HL-60 (cell line): Measurements from ENCODE around the gene DTNA.

Experiments
- DNase-seq, 2 experiments: peaks; one replicate each; pipeline ENCODE4 v3.0.0-alpha.2; 2010 to 2020; ENCODE audit warnings: low read depth in 1 of 2, low spot score in 1 of 2
- H3K27ac ChIP-seq: fragments of 250-450 bp; sonication (Bioruptor Pico); replicated peaks from 2 replicates; pipeline ENCODE4 v1.5.1; 2020; ENCODE audit warnings: mild to moderate bottlenecking, moderate library complexity
- H3K27me3 ChIP-seq: fragments of 250-450 bp; sonication (Bioruptor Pico); 2 replicates; pipeline ENCODE4 v1.5.1; 2021; ENCODE audit warnings: mild to moderate bottlenecking, moderate library complexity; ENCODE audit not compliant: insufficient read depth, poor library complexity, severe bottlenecking
- H3K4me3 ChIP-seq: replicated peaks from 2 replicates; pipeline ENCODE4 v1.5.1; 2011; ENCODE audit warnings: mild to moderate bottlenecking, control low read depth, low read length; ENCODE audit not compliant: insufficient read depth
- GABPA ChIP-seq: IDR thresholded peaks from 2 replicates; pipeline ENCODE4 v1.6.1; 2012; ENCODE audit warnings: low read depth
- POLR2AphosphoS5 ChIP-seq: IDR thresholded peaks from 2 replicates; pipeline ENCODE4 v1.6.1; 2012; ENCODE audit warnings: low read depth
- SPI1 ChIP-seq: IDR thresholded peaks from 2 replicates; pipeline ENCODE4 v1.6.1; 2012; ENCODE audit warnings: low read depth, mild to moderate bottlenecking, borderline replicate concordance
- TF ChIP-seq, protein P1 (sequence below): IDR thresholded peaks from one replicate; pipeline ENCODE4 v1.5.1; 2011; ENCODE audit warnings: low read length, control low read depth, inconsistent platforms; ENCODE audit not compliant: insufficient read depth
- TF ChIP-seq, protein P2 (sequence below): IDR thresholded peaks from 2 replicates; pipeline ENCODE4 v1.6.1; 2012; ENCODE audit warnings: low read depth; ENCODE audit not compliant: insufficient replicate concordance

The DTNA gene

GRCh38 chr18:34808389-34808788 is 98.3 kb downstream of the DTNA start:
- no peak overlapping the region for H3K27ac ChIP-seq
- no peak overlapping the region for H3K4me3 ChIP-seq
- no peak for DNase-seq
- H3K27me3 ChIP-seq: no peaks in the 10 kb centered on the region
- no peak for TF ChIP-seq GABPA
- TF ChIP-seq POLR2AphosphoS5: no peak
- TF ChIP-seq, protein P1, sequence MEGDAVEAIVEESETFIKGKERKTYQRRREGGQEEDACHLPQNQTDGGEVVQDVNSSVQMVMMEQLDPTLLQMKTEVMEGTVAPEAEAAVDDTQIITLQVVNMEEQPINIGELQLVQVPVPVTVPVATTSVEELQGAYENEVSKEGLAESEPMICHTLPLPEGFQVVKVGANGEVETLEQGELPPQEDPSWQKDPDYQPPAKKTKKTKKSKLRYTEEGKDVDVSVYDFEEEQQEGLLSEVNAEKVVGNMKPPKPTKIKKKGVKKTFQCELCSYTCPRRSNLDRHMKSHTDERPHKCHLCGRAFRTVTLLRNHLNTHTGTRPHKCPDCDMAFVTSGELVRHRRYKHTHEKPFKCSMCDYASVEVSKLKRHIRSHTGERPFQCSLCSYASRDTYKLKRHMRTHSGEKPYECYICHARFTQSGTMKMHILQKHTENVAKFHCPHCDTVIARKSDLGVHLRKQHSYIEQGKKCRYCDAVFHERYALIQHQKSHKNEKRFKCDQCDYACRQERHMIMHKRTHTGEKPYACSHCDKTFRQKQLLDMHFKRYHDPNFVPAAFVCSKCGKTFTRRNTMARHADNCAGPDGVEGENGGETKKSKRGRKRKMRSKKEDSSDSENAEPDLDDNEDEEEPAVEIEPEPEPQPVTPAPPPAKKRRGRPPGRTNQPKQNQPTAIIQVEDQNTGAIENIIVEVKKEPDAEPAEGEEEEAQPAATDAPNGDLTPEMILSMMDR: no peak
- TF ChIP-seq, protein P2, sequence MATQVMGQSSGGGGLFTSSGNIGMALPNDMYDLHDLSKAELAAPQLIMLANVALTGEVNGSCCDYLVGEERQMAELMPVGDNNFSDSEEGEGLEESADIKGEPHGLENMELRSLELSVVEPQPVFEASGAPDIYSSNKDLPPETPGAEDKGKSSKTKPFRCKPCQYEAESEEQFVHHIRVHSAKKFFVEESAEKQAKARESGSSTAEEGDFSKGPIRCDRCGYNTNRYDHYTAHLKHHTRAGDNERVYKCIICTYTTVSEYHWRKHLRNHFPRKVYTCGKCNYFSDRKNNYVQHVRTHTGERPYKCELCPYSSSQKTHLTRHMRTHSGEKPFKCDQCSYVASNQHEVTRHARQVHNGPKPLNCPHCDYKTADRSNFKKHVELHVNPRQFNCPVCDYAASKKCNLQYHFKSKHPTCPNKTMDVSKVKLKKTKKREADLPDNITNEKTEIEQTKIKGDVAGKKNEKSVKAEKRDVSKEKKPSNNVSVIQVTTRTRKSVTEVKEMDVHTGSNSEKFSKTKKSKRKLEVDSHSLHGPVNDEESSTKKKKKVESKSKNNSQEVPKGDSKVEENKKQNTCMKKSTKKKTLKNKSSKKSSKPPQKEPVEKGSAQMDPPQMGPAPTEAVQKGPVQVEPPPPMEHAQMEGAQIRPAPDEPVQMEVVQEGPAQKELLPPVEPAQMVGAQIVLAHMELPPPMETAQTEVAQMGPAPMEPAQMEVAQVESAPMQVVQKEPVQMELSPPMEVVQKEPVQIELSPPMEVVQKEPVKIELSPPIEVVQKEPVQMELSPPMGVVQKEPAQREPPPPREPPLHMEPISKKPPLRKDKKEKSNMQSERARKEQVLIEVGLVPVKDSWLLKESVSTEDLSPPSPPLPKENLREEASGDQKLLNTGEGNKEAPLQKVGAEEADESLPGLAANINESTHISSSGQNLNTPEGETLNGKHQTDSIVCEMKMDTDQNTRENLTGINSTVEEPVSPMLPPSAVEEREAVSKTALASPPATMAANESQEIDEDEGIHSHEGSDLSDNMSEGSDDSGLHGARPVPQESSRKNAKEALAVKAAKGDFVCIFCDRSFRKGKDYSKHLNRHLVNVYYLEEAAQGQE: no peak
- no peak for TF ChIP-seq SPI1

DNA sequence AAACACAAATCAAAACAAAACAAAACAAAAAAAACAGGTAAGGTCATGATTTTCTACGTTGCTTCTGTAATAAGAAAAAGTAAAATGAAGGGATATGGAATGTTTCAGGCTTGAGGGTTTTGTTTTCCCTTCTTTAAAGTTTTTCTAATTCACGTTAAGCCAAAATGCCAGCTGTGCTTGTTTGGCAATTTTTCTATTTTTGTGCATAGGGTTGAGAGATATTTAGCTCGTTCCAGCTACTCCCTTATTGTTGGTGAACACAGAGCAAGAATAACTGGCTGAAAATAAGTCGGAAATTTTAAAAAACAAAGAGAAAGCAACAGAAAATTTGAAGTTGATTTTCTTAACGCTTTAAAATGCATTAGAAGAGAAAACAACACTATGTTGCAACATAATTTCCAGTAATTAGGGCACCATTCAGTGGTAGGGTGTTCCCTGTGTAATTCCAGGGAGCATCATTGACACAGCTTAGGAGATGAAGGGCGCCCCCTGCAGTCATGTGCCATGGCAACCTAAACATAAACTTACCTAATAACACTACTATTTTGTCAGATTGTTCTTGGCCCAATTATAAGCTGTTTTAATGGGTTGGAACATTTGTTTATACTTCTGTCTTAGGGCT is 99.5 kb downstream of the DTNA start:
- Histone ChIP-seq H3K4me3 (no peak overlapping the region), H3K27me3 (no peaks in the 10 kb centered on the region), H3K27ac (no peak overlapping the region)
- peak in 1 of 2 experiments; percentile 37 for DNase-seq
- no peak for TF ChIP-seq POLR2AphosphoS5
- TF ChIP-seq, protein P1: peak; percentile 28

DNA sequence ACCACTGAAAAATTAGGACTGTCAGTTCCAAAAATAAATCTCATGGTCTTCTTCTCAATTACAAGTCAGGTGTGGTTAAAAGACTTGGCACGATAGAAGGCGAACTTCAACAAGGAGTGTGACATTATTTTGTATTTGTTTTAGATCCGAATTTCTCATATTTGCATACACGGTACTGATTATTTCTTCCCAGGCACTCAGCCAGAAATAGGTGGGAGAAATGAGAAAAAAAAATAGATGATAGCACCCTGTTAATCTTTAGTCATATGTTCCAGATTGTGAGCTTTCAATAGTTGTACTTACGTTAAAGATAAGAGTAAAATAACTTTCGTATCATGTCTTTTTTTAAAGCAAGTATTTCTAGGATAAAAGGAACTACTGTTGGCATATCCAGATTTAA is 106.1 kb downstream of the DTNA start:
- H3K27me3 ChIP-seq: no peaks in the 10 kb centered on the region
- no peak overlapping the region for H3K4me3 ChIP-seq
- TF ChIP-seq, protein P2: no peak
- no peak overlapping the region for H3K27ac ChIP-seq
- DNase-seq: no peak

DNA sequence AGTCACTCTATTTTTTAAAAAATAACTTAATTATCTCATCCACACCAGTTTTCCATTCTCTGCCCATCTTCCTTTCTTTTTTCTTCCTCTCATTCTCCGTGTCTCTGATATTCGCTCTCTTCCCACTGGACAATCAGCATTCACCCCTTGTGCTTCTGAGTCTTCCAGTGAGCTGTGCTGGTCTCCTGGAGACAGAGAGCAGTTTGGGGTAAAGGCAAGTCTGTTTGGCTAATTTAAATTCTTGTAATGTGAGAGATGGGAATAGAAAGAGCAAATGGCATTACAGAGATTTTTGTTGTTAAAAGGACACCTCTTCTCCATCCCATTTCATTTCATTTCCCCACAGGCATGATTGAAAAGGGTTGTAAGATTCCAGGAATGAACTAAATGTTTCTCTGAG is 107.5 kb downstream of the DTNA start:
- H3K27ac ChIP-seq: no peak overlapping the region
- no peaks in the 10 kb centered on the region for H3K27me3 ChIP-seq
- no peak for TF ChIP-seq GABPA
- TF ChIP-seq, protein P2: no peak
- no peak for TF ChIP-seq SPI1
- TF ChIP-seq, protein P1: no peak
- no peak for TF ChIP-seq POLR2AphosphoS5
- H3K4me3 ChIP-seq: no peak overlapping the region
- DNase-seq: no peak
